Measurements from ENCODE around the gene RHOH. TPM values are rescaled to one million over a fixed set of nuclear protein-coding genes. Genes with fewer than 3 reads are reported as not detected.

Gene RHOH
- total RNA-seq, 6 experiments from 2014 or later, result not detected

GRCh38 chr4:40186665-40187014, 10.2 kb upstream of the RHOH start:
- no peaks in the 10 kb centered on the region for H3K36me3 Mint-ChIP-seq (ENCODE audit: low read depth)
- no peaks in the 10 kb centered on the region for H3K9me3 Mint-ChIP-seq
- no peak for DNase-seq
- H3K4me3 Mint-ChIP-seq, result no peak overlapping the region
- H3K27ac Mint-ChIP-seq, result peak overlapping the region; percentile 58; the same call in 1 of the 2 replicates
- TF ChIP-seq, protein P1, sequence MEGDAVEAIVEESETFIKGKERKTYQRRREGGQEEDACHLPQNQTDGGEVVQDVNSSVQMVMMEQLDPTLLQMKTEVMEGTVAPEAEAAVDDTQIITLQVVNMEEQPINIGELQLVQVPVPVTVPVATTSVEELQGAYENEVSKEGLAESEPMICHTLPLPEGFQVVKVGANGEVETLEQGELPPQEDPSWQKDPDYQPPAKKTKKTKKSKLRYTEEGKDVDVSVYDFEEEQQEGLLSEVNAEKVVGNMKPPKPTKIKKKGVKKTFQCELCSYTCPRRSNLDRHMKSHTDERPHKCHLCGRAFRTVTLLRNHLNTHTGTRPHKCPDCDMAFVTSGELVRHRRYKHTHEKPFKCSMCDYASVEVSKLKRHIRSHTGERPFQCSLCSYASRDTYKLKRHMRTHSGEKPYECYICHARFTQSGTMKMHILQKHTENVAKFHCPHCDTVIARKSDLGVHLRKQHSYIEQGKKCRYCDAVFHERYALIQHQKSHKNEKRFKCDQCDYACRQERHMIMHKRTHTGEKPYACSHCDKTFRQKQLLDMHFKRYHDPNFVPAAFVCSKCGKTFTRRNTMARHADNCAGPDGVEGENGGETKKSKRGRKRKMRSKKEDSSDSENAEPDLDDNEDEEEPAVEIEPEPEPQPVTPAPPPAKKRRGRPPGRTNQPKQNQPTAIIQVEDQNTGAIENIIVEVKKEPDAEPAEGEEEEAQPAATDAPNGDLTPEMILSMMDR (IDR thresholded peaks at IDR 0.05), result no peak
- H3K27me3 Mint-ChIP-seq (ENCODE audit: insufficient read depth), result peaks cover 8% of the 10 kb centered on the region; the same call in 1 of the 2 replicates
- H3K4me1 Mint-ChIP-seq (ENCODE audit: low read depth), result peaks cover 25% of the 10 kb centered on the region

DNA sequence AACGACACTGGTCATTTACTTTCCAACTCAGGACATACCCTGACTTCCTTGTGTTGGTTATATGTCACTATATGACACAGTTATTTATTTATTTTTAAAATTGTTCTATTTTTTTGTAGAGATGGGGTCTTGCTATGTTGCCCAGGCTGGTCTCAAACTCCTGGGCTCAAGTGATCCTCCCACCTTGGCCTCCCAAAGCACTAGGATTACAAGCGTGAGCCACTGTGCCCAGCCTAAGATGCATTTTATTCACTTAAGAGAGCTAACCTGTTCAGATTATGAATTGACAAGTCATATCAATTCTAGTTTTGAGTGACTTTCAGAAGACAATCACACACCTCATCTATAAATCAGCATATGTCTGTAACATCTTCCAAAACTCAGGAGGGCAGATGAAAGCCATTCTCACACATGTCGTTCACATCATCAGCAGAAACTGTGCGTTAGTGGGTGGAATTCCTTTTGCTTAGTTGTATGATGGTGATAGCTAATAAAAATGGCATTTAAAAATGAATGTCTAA, 9.4 kb upstream of the RHOH start:
- Mint-ChIP-seq H3K27ac (no peak overlapping the region), H3K27me3 (ENCODE audit: insufficient read depth) (peaks cover 9% of the 10 kb centered on the region; the same call in 1 of the 2 replicates), H3K4me3 (no peak overlapping the region), H3K9me3 (no peaks in the 10 kb centered on the region), H3K4me1 (ENCODE audit: low read depth) (peaks cover 25% of the 10 kb centered on the region), H3K36me3 (ENCODE audit: low read depth) (no peaks in the 10 kb centered on the region)
- TF ChIP-seq, protein P1 (IDR thresholded peaks at IDR 0.05), result no peak
- no peak for DNase-seq

DNA sequence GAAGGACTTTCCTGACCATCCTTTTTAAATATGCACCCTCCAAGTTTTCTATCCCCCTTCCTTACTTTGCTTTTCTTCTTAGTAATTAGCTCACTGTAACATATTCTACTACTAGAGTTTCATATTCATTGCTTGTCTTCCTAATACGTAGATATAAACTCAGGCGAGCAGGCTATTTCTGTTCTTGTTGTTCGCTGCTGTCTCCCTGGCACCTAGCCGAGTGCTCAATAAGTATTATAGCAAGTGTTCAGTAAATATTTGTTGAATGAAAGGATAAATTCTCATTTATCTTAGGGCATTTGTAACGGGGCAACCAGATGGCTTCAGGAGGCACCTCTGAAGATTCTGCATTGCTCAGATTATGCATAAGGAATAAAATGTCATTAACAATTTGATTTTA, 6.8 kb upstream of the RHOH start:
- Mint-ChIP-seq H3K27ac (no peak overlapping the region), H3K36me3 (ENCODE audit: low read depth) (no peaks in the 10 kb centered on the region), H3K4me3 (no peak overlapping the region), H3K4me1 (ENCODE audit: low read depth) (peaks cover 20% of the 10 kb centered on the region), H3K9me3 (no peaks in the 10 kb centered on the region), H3K27me3 (ENCODE audit: insufficient read depth) (peaks cover 18% of the 10 kb centered on the region; the same call in 1 of the 2 replicates)
- no peak for DNase-seq
- TF ChIP-seq, protein P1 (IDR thresholded peaks at IDR 0.05), result no peak

DNA sequence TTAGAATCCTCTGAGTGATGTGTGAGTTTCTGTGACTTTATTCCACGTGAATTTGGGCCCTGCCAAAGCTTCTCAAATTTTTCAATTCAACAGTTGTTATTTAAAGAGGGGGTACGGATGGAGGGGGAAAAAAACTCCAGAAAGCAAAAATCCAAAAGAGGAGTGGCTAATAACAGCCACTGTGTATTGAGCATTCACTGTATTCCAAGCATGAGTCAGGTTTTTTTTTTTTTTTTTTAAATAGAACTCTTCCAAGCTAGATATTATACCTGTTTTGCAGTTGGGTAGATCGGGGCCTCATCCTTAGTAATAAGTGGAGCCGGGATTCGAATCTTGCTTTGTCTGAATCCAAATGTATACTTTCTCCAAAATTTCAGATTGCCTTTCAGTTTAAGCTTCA, 6.4 kb upstream of the RHOH start:
- H3K4me1 Mint-ChIP-seq (ENCODE audit: low read depth), result peaks cover 23% of the 10 kb centered on the region
- DNase-seq, result no peak
- H3K4me3 Mint-ChIP-seq, result no peak overlapping the region
- TF ChIP-seq, protein P1 (IDR thresholded peaks at IDR 0.05), result no peak
- H3K36me3 Mint-ChIP-seq (ENCODE audit: low read depth), result no peaks in the 10 kb centered on the region
- no peaks in the 10 kb centered on the region for H3K9me3 Mint-ChIP-seq
- H3K27ac Mint-ChIP-seq, result no peak overlapping the region
- peaks cover 20% of the 10 kb centered on the region; the same call in 1 of the 2 replicates for H3K27me3 Mint-ChIP-seq (ENCODE audit: insufficient read depth)

DNA sequence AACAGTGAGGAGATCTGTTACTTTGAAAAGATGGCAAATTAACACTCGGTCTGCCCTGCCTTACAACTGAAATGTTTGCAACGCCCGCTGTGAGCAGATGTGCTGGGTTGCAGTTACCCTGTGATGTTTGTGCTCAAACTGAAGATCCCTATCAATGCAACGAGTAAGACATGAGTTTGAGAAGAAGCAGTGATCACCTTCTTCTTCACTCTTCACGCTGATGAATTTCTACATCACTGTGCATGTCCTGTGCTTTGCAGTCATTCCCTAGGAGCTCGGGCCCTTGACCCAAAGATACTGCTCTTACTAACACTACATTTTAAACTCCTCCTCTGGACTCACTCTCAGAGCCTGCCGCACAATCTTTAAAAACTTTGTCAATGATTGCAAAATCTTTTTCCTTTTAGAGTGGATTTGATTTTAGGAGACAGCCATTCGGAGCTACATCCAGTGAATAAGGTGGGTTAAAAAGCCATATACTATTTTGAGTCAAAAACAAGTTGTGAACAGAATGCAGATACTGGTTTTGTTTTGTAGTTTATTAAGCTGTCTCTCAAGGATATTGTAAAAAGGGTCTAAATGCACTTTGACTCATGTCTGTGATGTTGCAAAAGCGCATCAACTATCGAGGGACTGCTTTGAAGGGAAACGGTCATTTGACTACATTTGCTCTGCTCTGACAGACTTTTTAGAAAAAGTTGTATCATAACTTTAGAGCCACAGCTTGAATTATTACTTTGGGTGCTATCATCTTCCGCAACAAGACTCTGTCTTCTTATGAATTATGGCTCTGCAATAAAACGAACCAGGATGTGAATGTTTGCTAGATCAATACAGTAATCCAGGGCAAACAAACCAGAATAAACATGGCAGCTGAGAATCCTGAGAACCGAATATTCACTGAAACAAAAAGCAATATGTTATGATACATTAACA, 5.7 kb upstream of the RHOH start:
- TF ChIP-seq, protein P1 (IDR thresholded peaks at IDR 0.05), result no peak
- H3K36me3 Mint-ChIP-seq (ENCODE audit: low read depth), result no peaks in the 10 kb centered on the region
- no peaks in the 10 kb centered on the region for H3K9me3 Mint-ChIP-seq
- H3K27me3 Mint-ChIP-seq (ENCODE audit: insufficient read depth), result peaks cover 22% of the 10 kb centered on the region; the same call in 1 of the 2 replicates
- no peak overlapping the region for H3K27ac Mint-ChIP-seq
- no peak overlapping the region for H3K4me3 Mint-ChIP-seq
- no peak for DNase-seq
- H3K4me1 Mint-ChIP-seq (ENCODE audit: low read depth), result peaks cover 16% of the 10 kb centered on the region
